SU-DHL-6 (cell line): ENCODE results near the gene CSNK1A1.

Source experiments
- CTCF ChIP-seq: fragments of 200-600 bp; sonication (generic); IDR thresholded peaks from one replicate; pipeline ENCODE4 v1.5.1; 2017; ENCODE audit warnings: antibody characterized with exemption, mild to moderate bottlenecking, low read length, moderate library complexity; ENCODE audit not compliant: insufficient read depth, poor library complexity, severe bottlenecking
- EZH2phosphoT487 ChIP-seq: fragments of 200-600 bp; sonication (generic), shearing (Covaris generic); conservative IDR thresholded peaks from 2 replicates; pipeline ENCODE4 v1.6.1; 2018; ENCODE audit warnings: mild to moderate bottlenecking, antibody characterized with exemption, low read length, moderate library complexity, mixed read lengths

DNA sequence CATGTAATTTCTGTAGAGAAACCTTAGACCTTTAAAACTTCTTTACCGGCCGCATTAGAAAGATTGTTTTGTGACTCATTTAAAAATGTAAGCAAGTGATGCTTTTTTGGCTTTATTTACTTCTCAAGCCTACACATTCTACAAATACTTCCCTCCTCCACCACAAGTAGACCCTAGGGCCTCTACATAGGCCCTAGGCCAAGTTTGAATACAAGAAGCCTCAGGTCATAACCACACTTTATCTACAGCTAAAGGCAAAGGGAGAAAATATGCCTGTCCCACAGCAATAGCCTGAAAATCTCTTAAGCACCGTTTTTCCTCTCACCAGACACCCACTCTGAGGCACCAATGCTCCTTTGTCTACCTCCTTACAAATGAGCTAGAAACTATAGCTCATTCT lies 53.9 kb downstream of the CSNK1A1 start:
- TF ChIP-seq CTCF: no peak
- no peak for TF ChIP-seq EZH2phosphoT487
